Endodermal cell (in vitro differentiated cells): ENCODE results near the gene NNAT. TPM values are rescaled to one million over a fixed set of nuclear protein-coding genes. Genes with fewer than 3 reads are reported as not detected.

Source experiments
- DNase-seq: peaks from one replicate; pipeline ENCODE4 v3.0.0-alpha.2; 2017
- H3K27ac ChIP-seq: 2 replicates; pipeline ENCODE4 v1.5.1; 2013; ENCODE audit warnings: mild to moderate bottlenecking, low read depth, low read length, moderate library complexity
- H3K27me3 ChIP-seq: 2 replicates; pipeline ENCODE4 v1.6.1; 2013; ENCODE audit warnings: mild to moderate bottlenecking, low read length, moderate library complexity; ENCODE audit not compliant: insufficient read depth, control insufficient read depth, poor library complexity, severe bottlenecking
- H3K36me3 ChIP-seq: 2 replicates; pipeline ENCODE4 v1.7.0; 2013; ENCODE audit warnings: mild to moderate bottlenecking, low read length, moderate library complexity; ENCODE audit not compliant: control insufficient read depth, insufficient read depth
- H3K4me1 ChIP-seq: one replicate; pipeline ENCODE4 v1.7.0; 2013; ENCODE audit warnings: low read length; ENCODE audit not compliant: control insufficient read depth, insufficient read depth
- H3K4me3 ChIP-seq: 2 replicates; pipeline ENCODE4 v1.5.1; 2013; ENCODE audit warnings: mild to moderate bottlenecking, low read length, moderate library complexity
- H3K9ac ChIP-seq: 2 replicates; pipeline ENCODE4 v1.6.1; 2013; ENCODE audit warnings: mild to moderate bottlenecking, low read length, moderate library complexity; ENCODE audit not compliant: poor library complexity, severe bottlenecking; ENCODE audit errors: extremely low read depth
- H3K9me3 ChIP-seq: 2 replicates; pipeline ENCODE4 v1.6.1; 2013; ENCODE audit warnings: mild to moderate bottlenecking, low read length, moderate library complexity; ENCODE audit not compliant: control insufficient read depth
- H3K27ac Mint-ChIP-seq: 2 replicates; pipeline ENCODE4 v1.8.0; 2020; ENCODE audit warnings: mixed read lengths
- H3K27me3 Mint-ChIP-seq: 2 replicates; pipeline ENCODE4 v1.8.0; 2021; ENCODE audit warnings: mild to moderate bottlenecking, mixed read lengths; ENCODE audit not compliant: insufficient read depth
- H3K36me3 Mint-ChIP-seq: 2 replicates; pipeline ENCODE4 v1.8.0; 2020; ENCODE audit warnings: low read depth, mixed read lengths
- H3K4me1 Mint-ChIP-seq: 2 replicates; pipeline ENCODE4 v1.8.0; 2020; ENCODE audit warnings: mixed read lengths
- H3K4me3 Mint-ChIP-seq: 2 replicates; pipeline ENCODE4 v1.8.0; 2020; ENCODE audit warnings: mild to moderate bottlenecking, moderate library complexity, mixed read lengths
- H3K9me3 Mint-ChIP-seq: 2 replicates; pipeline ENCODE4 v1.8.0; 2020; ENCODE audit warnings: mild to moderate bottlenecking, mixed read lengths
- CTCF ChIP-seq: fragments of 200-600 bp; sonication (generic); conservative IDR thresholded peaks from 2 replicates; pipeline ENCODE4 v1.5.0; 2021; ENCODE audit warnings: antibody characterized with exemption, mild to moderate bottlenecking
- WGBS, 2 experiments: methylation state at CpG; one replicate each; pipeline versions ENCODE4 v1.1.5 to v1.1.7; 2013; ENCODE audit warnings: missing lambda C conversion rate in 2 of 2, mixed read lengths in 1 of 2; ENCODE audit not compliant: insufficient coverage in 1 of 2, insufficient read length in 1 of 2; 5-methylcytosine and 5-hydroxymethylcytosine counted together
- total RNA-seq, 2 donors: library from RNA; stranded (reverse); fragmentation: NEBNext Ultra II Directional in 1 of 2; extraction: Animal tissue kit (Norgen Biotek cat#: 25700) in 1 of 2; gene quantifications; 2 replicates in 1 of 2; 3 replicates in 1 of 2; pipeline ENCODE4 v1.2.1, GENCODE V29; 2021

Gene NNAT
- total RNA-seq, 2 donors from 2014 or later: 16.8 to 27.3 TPM

- TF ChIP-seq CTCF: no peak
- Mint-ChIP-seq H3K9me3 (no peaks in the 10 kb centered on the region), H3K4me1 (no peaks in the 10 kb centered on the region), H3K36me3 (no peaks in the 10 kb centered on the region), H3K4me3 (no peak overlapping the region), H3K27me3 (peaks cover 1% of the 10 kb centered on the region), H3K27ac (no peak overlapping the region)
- H3K4me3 ChIP-seq: no peak overlapping the region
- H3K36me3 ChIP-seq: no peaks in the 10 kb centered on the region
- H3K9me3 ChIP-seq: no peaks in the 10 kb centered on the region
- WGBS, 2 experiments: 78 to 93% methylated on average over 8 to 11 of the region's 11 CpGs
- peak; percentile 32 for DNase-seq
- no peaks in the 10 kb centered on the region for H3K27me3 ChIP-seq
- no peak overlapping the region for H3K9ac ChIP-seq
- no peaks in the 10 kb centered on the region for H3K4me1 ChIP-seq
- no peak overlapping the region for H3K27ac ChIP-seq
Observed at GRCh38 chr20:37473249-37474000, 47.6 kb upstream of the NNAT start.

GRCh38 chr20:37474386-37474785, 46.7 kb upstream of the NNAT start:
- no peaks in the 10 kb centered on the region for H3K27me3 ChIP-seq
- Mint-ChIP-seq H3K27ac (no peak overlapping the region), H3K9me3 (no peaks in the 10 kb centered on the region)

GRCh38 chr20:37475252-37475651, 45.8 kb upstream of the NNAT start:
- Mint-ChIP-seq H3K36me3 (no peaks in the 10 kb centered on the region), H3K9me3 (no peaks in the 10 kb centered on the region), H3K27me3 (no peaks in the 10 kb centered on the region), H3K27ac (no peak overlapping the region), H3K4me1 (no peaks in the 10 kb centered on the region), H3K4me3 (no peak overlapping the region)
- no peak overlapping the region for H3K4me3 ChIP-seq
- H3K4me1 ChIP-seq: no peaks in the 10 kb centered on the region
- no peak for TF ChIP-seq CTCF
- H3K27me3 ChIP-seq: no peaks in the 10 kb centered on the region
- no peaks in the 10 kb centered on the region for H3K9me3 ChIP-seq
- WGBS, 2 experiments: 85 to 86% methylated on average over 5 of the region's 5 CpGs
- H3K27ac ChIP-seq: no peak overlapping the region
- H3K9ac ChIP-seq: no peak overlapping the region
- H3K36me3 ChIP-seq: no peaks in the 10 kb centered on the region
- peak; percentile 26 for DNase-seq

More at GRCh38 chr20:37474386-37474785, 46.7 kb upstream of the NNAT start:
- no peak overlapping the region for H3K4me3 ChIP-seq
- Mint-ChIP-seq H3K36me3 (no peaks in the 10 kb centered on the region), H3K27me3 (no peaks in the 10 kb centered on the region), H3K4me3 (no peak overlapping the region), H3K4me1 (no peaks in the 10 kb centered on the region)
- no peak for DNase-seq
- H3K9me3 ChIP-seq: no peaks in the 10 kb centered on the region
- WGBS, 2 experiments: 91 to 100% methylated on average over 1 to 4 of the region's 4 CpGs
- no peak overlapping the region for H3K9ac ChIP-seq
- H3K36me3 ChIP-seq: no peaks in the 10 kb centered on the region
- H3K27ac ChIP-seq: no peak overlapping the region
- no peak for TF ChIP-seq CTCF
- no peaks in the 10 kb centered on the region for H3K4me1 ChIP-seq
